ENCODE measurements around the gene SLC35F4. TPM values are rescaled to one million over a fixed set of nuclear protein-coding genes. Genes with fewer than 3 reads are reported as not detected.

Gene SLC35F4
- total and polyA plus RNA-seq, 2 of the 8 experiments (the other 6 are each of a cell fraction or from before 2014, with no cell fraction given) = not detected

GRCh38 chr14:57854571-57854970, 11.3 kb downstream of the SLC35F4 start:
- POLR2A ChIA-PET (ENCODE audit: partially characterized antibody) = no interaction called here
- H3K36me3 ChIP-seq (ENCODE audit: control insufficient read depth in 2 of 4, insufficient read depth in 4 of 4, low read length in 3 of 4) = no peaks in the 10 kb centered on the region
- H2BK15ac ChIP-seq (ENCODE audit: low read length) = no peak overlapping the region
- no peak overlapping the region for H4K91ac ChIP-seq (replicated peaks; ENCODE audit: insufficient read length, low read length)
- no peaks in the 10 kb centered on the region for H3K79me2 ChIP-seq (ENCODE audit: control insufficient read depth in 1 of 2, insufficient read depth in 2 of 2, low read length in 2 of 2)
- CTCF ChIA-PET (ENCODE audit: partially characterized antibody) = interaction anchor here (1.5 kb wide), 1 partner anchor 162 kb away, joined by 3 read pairs; no protein-coding TSS in a partner anchor
- no peak overlapping the region for H4K8ac ChIP-seq (ENCODE audit: extremely low read depth, insufficient read depth, low read length)
- H3K27me3 ChIP-seq (replicated peaks in 1 of 4; ENCODE audit: control insufficient read depth in 3 of 4, extremely low read depth in 1 of 4, insufficient read depth in 3 of 4, low read length in 3 of 4) = no peaks in the 10 kb centered on the region
- no peak overlapping the region for H3K56ac ChIP-seq (replicated peaks; ENCODE audit: insufficient read length, low read depth, low read length)
- no peak overlapping the region for H2BK5ac ChIP-seq (ENCODE audit: low read depth, low read length)
- DNase-seq (ENCODE audit: low read depth in 1 of 2, low spot score in 2 of 2) (no peak), FAIRE-seq (no peak)
- no peak overlapping the region for H2BK20ac ChIP-seq (ENCODE audit: low read length)
- TF ChIP-seq TAF1 (IDR thresholded peaks at IDR 0.05; ENCODE audit: low read depth, low read length) = no peak
- TF ChIP-seq RFX5 (IDR thresholded peaks at IDR 0.05; ENCODE audit: borderline replicate concordance, low read depth, low read length) = no peak
- TF ChIP-seq SIRT6 (IDR thresholded peaks at IDR 0.05; ENCODE audit: low read length) = no peak
- TF ChIP-seq, protein P1, sequence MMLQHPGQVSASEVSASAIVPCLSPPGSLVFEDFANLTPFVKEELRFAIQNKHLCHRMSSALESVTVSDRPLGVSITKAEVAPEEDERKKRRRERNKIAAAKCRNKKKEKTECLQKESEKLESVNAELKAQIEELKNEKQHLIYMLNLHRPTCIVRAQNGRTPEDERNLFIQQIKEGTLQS (IDR thresholded peaks at IDR 0.05; ENCODE audit: insufficient read depth, low read depth, low read length) = no peak
- TF ChIP-seq RXRA (IDR thresholded peaks at IDR 0.05; ENCODE audit: insufficient read depth, low read depth, low read length) = no peak
- TF ChIP-seq ZNF274 (IDR thresholded peaks at IDR 0.05; ENCODE audit: borderline replicate concordance, extremely low read depth, low read length) = no peak
- H4K5ac ChIP-seq (ENCODE audit: insufficient read length, low read depth, low read length) = no peak overlapping the region
- H2BK120ac ChIP-seq (replicated peaks; ENCODE audit: low read depth, low read length) = no peak overlapping the region
- no peak overlapping the region for H3K23ac ChIP-seq (ENCODE audit: insufficient read length)
- no peaks in the 10 kb centered on the region for H4K20me1 ChIP-seq (replicated peaks in 1 of 2; ENCODE audit: control insufficient read depth in 1 of 2, insufficient read depth in 2 of 2, low read length in 2 of 2)
- H3K79me1 ChIP-seq (ENCODE audit: low read depth, low read length) = no peaks in the 10 kb centered on the region
- no peaks in the 10 kb centered on the region for H3K4me1 ChIP-seq (replicated peaks in 1 of 4; ENCODE audit: control insufficient read depth in 3 of 4, insufficient read depth in 4 of 4, low read length in 3 of 4)
- no peak overlapping the region for H2AFZ ChIP-seq (ENCODE audit: low read length)
- no peak overlapping the region for H3K4me3 ChIP-seq (ENCODE audit: extremely low read depth in 1 of 4, insufficient read depth in 2 of 4, low read depth in 3 of 4, low read length in 4 of 4)
- no peak overlapping the region for H3K18ac ChIP-seq (ENCODE audit: extremely low read depth, low read length)
- H3K4ac ChIP-seq (replicated peaks; ENCODE audit: insufficient read length, low read depth, low read length) = no peak overlapping the region
- H3K9me3 ChIP-seq (ENCODE audit: insufficient read depth in 2 of 2, low read depth in 1 of 2, low read length in 1 of 2) = no peaks in the 10 kb centered on the region
- H3K14ac ChIP-seq (ENCODE audit: insufficient read length) = no peak overlapping the region
- no peak overlapping the region for H3K4me2 ChIP-seq (ENCODE audit: insufficient read depth in 1 of 2, low read depth in 2 of 2, low read length in 2 of 2)
- no peak overlapping the region for H2BK12ac ChIP-seq (ENCODE audit: low read depth, low read length)
- no peak overlapping the region; the same call in 1 of the 2 replicates for H2AK5ac ChIP-seq (ENCODE audit: low read depth, low read length)
- no peak overlapping the region for H3K9ac ChIP-seq (replicated peaks in 1 of 4; ENCODE audit: extremely low read depth in 1 of 4, low read depth in 3 of 4, low read length in 3 of 4)
- 85% methylated on average over 2 of the region's 2 CpGs; no CpG with 5 or more reads in 1 of the 2 experiments for WGBS, 2 experiments (ENCODE audit: extremely low coverage in 1 of 2, insufficient coverage in 1 of 2, insufficient read length in 1 of 2, insufficient replicate concordance in 2 of 2, low coverage in 1 of 2, low lambda C conversion rate in 2 of 2, missing lambda C conversion rate in 1 of 2)
- H3K27ac ChIP-seq (ENCODE audit: low read depth, low read length) = no peak overlapping the region
- no peaks in the 10 kb centered on the region for H3K23me2 ChIP-seq (ENCODE audit: low read depth, low read length)
